ENCODE measurements around the gene QDPR.
A peak's percentile ranks its signal among the peaks of the same experiment; 100 is the strongest.
"Not testable (repeated sequence)": the region's sequence is repeated elsewhere in the genome, so short reads cannot be mapped to it uniquely, and the experiment has no call there.

QDPR gene

GRCh38 chr4:17492058-17492741, 19.7 kb downstream of the QDPR start:
- FAIRE-seq (no peak), DNase-seq (ENCODE audit: low spot score) (no peak)

- FAIRE-seq (no peak), DNase-seq (ENCODE audit: low spot score) (no peak)
These were observed 20.7 kb downstream of the QDPR start for GRCh38 chr4:17491196-17491595.

GRCh38 chr4:17490575-17491059, 21.3 kb downstream of the QDPR start:
- DNase-seq (ENCODE audit: low spot score): no peak
- no peak for FAIRE-seq

- DNase-seq (ENCODE audit: low spot score) (no peak), FAIRE-seq (no peak)
These were observed 22.2 kb downstream of the QDPR start for GRCh38 chr4:17489721-17490120.

GRCh38 chr4:17489123-17489522, 22.8 kb downstream of the QDPR start:
- DNase-seq (ENCODE audit: low spot score) (no peak), FAIRE-seq (no peak)

GRCh38 chr4:17482716-17483115, 29.2 kb downstream of the QDPR start:
- DNase-seq (ENCODE audit: low spot score) (no peak), FAIRE-seq (no peak)

GRCh38 chr4:17480955-17481354, 30.9 kb downstream of the QDPR start:
- DNase-seq (ENCODE audit: low spot score) (no peak), FAIRE-seq (no peak)

- no peak for FAIRE-seq
These were observed 31.5 kb downstream of the QDPR start for GRCh38 chr4:17480210-17480927.

GRCh38 chr4:17477774-17478472, 34.0 kb downstream of the QDPR start:
- DNase-seq (ENCODE audit: low spot score) (no peak), FAIRE-seq (no peak)

More at GRCh38 chr4:17480210-17480927, 31.5 kb downstream of the QDPR start:
- DNase-seq (ENCODE audit: low spot score): no peak

- FAIRE-seq (no peak), DNase-seq (ENCODE audit: low spot score) (no peak)
These were observed 35.0 kb downstream of the QDPR start for GRCh38 chr4:17476853-17477252.

GRCh38 chr4:17475481-17475880, 36.4 kb downstream of the QDPR start:
- FAIRE-seq: no peak
- no peak for DNase-seq (ENCODE audit: low spot score)

GRCh38 chr4:17469931-17470674, 41.8 kb downstream of the QDPR start:
- no peak for DNase-seq (ENCODE audit: low spot score)
- no peak for FAIRE-seq

GRCh38 chr4:17468619-17469221, 43.2 kb downstream of the QDPR start:
- no peak for FAIRE-seq
- no peak for DNase-seq (ENCODE audit: low spot score)

GRCh38 chr4:17463606-17464005, 48.3 kb downstream of the QDPR start:
- FAIRE-seq: no peak
- DNase-seq (ENCODE audit: low spot score): no peak

GRCh38 chr4:17450269-17450804, 61.6 kb downstream of the QDPR start:
- FAIRE-seq: no peak

GRCh38 chr4:17448689-17449088, 63.2 kb downstream of the QDPR start:
- no peak for DNase-seq (ENCODE audit: low spot score)
- FAIRE-seq: no peak

More at GRCh38 chr4:17450269-17450804, 61.6 kb downstream of the QDPR start:
- DNase-seq (ENCODE audit: low spot score): no peak

GRCh38 chr4:17447675-17448298, 64.1 kb downstream of the QDPR start:
- FAIRE-seq: peak; percentile 52
- peak; percentile 26 for DNase-seq (ENCODE audit: low spot score)

- DNase-seq (ENCODE audit: low spot score) (no peak), FAIRE-seq (no peak)
These were observed 64.8 kb downstream of the QDPR start for GRCh38 chr4:17447056-17447455.

GRCh38 chr4:17442477-17442876, 69.4 kb downstream of the QDPR start:
- DNase-seq (ENCODE audit: low spot score); FAIRE-seq: not testable (repeated sequence)

- DNase-seq (ENCODE audit: low spot score) (no peak), FAIRE-seq (no peak)
These were observed 74.5 kb downstream of the QDPR start for GRCh38 chr4:17437396-17437795.

All from RCC 7860 (cell line).